ENCODE measurements around the gene MTHFD2L.

Gene MTHFD2L

GRCh38 chr4:74157561-74158465, at the start of gene MTHFD2L:
MTHFD2L (plus strand) TSS chr4:74158118; CDS start chr4:74158139, 21 bp downstream.
- TF ChIP-seq CTCF (conservative IDR thresholded peaks at IDR 0.05; ENCODE audit: control insufficient read depth, insufficient read depth, low read depth, low read length) = no peak
- DNase-seq (ENCODE audit: low read depth) = peak; percentile 92

GRCh38 chr4:74108457-74109115, 49.3 kb upstream of the MTHFD2L start:
- no peak for DNase-seq (ENCODE audit: low read depth)
- TF ChIP-seq CTCF (conservative IDR thresholded peaks at IDR 0.05; ENCODE audit: control insufficient read depth, insufficient read depth, low read depth, low read length) = no peak
- no peak overlapping the region for H3K4me3 ChIP-seq (ENCODE audit: control insufficient read depth, low read depth, low read length)

More at GRCh38 chr4:74157561-74158465, at the start of gene MTHFD2L:
- H3K4me3 ChIP-seq (ENCODE audit: control insufficient read depth, low read depth, low read length) = peak within 1 kb of the TSS; percentile 77

GRCh38 chr4:74109116-74109869, 48.6 kb upstream of the MTHFD2L start:
- peak; percentile 99 for DNase-seq (ENCODE audit: low read depth)
- TF ChIP-seq CTCF (conservative IDR thresholded peaks at IDR 0.05; ENCODE audit: control insufficient read depth, insufficient read depth, low read depth, low read length) = no peak
- H3K4me3 ChIP-seq (ENCODE audit: control insufficient read depth, low read depth, low read length) = peak overlapping the region; percentile 6

- peak; percentile 98 for DNase-seq (ENCODE audit: low read depth)
- TF ChIP-seq CTCF (conservative IDR thresholded peaks at IDR 0.05; ENCODE audit: control insufficient read depth, insufficient read depth, low read depth, low read length) = no peak
- H3K4me3 ChIP-seq (ENCODE audit: control insufficient read depth, low read depth, low read length) = no peak overlapping the region
Observed at GRCh38 chr4:74109870-74110605, 47.9 kb upstream of the MTHFD2L start.

- no peak overlapping the region for H3K4me3 ChIP-seq (ENCODE audit: control insufficient read depth, low read depth, low read length)
- TF ChIP-seq CTCF (conservative IDR thresholded peaks at IDR 0.05; ENCODE audit: control insufficient read depth, insufficient read depth, low read depth, low read length) = no peak
- DNase-seq (ENCODE audit: low read depth) = no peak
Observed at GRCh38 chr4:74110670-74111069, 47.2 kb upstream of the MTHFD2L start.
